Stimulated activated CD4-positive, alpha-beta T cell treated with anti-CD3 and anti-CD28 coated beads, Interleukin-12 subunit alpha, Interleukin-12 subunit beta, amount 100 ng/mL, for 24 hours (primary cell): ENCODE data around the gene KIF24.
"Not testable (repeated sequence)": the region's sequence is repeated elsewhere in the genome, so short reads cannot be mapped to it uniquely, and the experiment has no call there.

Experiments used
- DNase-seq, 2 experiments: peaks; one replicate each; pipeline ENCODE4 v3.0.0-alpha.2; 2020; ENCODE audit warnings: low read depth in 2 of 2

The KIF24 gene, protein sequence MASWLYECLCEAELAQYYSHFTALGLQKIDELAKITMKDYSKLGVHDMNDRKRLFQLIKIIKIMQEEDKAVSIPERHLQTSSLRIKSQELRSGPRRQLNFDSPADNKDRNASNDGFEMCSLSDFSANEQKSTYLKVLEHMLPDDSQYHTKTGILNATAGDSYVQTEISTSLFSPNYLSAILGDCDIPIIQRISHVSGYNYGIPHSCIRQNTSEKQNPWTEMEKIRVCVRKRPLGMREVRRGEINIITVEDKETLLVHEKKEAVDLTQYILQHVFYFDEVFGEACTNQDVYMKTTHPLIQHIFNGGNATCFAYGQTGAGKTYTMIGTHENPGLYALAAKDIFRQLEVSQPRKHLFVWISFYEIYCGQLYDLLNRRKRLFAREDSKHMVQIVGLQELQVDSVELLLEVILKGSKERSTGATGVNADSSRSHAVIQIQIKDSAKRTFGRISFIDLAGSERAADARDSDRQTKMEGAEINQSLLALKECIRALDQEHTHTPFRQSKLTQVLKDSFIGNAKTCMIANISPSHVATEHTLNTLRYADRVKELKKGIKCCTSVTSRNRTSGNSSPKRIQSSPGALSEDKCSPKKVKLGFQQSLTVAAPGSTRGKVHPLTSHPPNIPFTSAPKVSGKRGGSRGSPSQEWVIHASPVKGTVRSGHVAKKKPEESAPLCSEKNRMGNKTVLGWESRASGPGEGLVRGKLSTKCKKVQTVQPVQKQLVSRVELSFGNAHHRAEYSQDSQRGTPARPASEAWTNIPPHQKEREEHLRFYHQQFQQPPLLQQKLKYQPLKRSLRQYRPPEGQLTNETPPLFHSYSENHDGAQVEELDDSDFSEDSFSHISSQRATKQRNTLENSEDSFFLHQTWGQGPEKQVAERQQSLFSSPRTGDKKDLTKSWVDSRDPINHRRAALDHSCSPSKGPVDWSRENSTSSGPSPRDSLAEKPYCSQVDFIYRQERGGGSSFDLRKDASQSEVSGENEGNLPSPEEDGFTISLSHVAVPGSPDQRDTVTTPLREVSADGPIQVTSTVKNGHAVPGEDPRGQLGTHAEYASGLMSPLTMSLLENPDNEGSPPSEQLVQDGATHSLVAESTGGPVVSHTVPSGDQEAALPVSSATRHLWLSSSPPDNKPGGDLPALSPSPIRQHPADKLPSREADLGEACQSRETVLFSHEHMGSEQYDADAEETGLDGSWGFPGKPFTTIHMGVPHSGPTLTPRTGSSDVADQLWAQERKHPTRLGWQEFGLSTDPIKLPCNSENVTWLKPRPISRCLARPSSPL (N-terminal part only)

DNA sequence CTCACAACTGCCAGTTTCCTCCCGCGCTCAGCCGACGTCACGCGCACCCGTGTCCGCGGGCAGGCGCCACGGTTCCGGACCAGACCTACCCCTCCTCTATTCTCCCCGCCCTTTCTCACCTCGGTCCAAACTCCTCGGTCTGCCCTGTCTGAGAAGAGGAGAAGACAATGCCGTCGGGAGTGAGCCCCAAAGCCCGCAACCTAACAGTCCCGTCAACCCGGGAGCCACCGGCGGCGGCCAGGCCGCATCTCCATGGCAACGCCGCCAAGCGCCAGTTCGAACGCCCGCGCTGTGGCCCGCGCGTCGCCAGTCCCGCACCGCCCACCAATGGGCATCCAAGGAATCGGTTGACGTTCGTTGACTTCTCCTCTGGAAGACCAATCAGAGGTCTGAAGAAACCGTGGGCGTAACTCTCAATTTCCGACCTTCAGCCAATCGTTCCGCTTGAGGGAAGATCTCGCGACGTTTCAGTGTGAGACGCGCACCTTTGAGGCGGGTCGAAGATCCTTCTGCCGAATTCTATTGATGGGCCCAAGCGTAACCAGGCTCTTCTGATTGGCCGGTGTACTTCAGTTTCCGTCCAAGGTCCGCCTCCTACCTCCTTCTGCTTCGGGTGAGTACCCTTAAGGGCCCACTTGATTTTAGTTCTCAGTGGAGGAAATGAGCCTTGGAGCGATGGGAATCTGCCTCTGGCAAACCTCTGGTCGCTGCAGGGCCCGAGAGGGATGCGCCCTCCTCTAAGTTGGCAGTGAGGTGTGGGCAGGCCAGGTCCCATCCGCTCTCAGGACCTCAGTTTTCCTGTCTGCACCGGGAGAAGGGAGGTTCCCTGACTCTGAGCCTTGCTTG is at the start of gene KIF24, which contains the start of gene NUDT2:
Gene KIF24 (minus strand): TSS at position 282 of the 846 bp plus-strand sequence. CDS start 17,922 bp downstream, outside the sequence.
Gene NUDT2 (plus strand): TSS at position 583 of the 846 bp plus-strand sequence. CDS start 9,471 bp downstream, outside the sequence.
- peak; percentile 87 to 88 for DNase-seq

DNA sequence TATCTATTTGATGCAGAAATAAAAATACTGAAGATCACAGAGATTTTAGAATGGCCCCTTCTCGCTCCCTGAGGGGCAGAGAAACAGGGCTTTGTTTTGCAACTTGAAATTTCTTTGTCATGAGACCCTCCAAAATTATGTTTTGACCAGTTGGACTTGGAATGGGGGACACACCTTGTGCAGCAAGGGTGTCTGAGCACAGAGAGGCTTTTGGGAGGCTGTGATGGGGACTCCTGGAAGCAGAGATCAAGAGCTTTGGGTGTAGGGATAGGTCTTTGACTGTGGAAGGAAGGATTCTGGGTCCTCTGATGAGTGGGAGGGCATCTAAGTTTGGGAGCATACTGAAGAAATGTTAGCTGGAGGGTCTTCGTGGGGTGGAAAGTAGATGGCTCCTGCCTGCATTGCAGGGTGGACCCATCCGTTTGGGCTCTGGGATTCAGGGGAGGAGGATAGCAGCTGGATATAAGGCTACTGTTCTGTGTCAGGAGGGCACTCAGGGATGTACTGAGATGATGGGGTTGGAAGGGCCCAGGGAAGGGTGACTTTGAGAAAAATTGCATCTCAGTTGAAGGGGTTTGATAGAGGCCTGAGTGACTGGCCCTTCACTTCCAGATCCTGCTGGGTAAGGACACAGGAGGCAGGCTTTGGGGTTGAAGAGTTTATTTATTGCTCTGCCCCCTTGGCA is 49.5 kb upstream of the KIF24 start:
- DNase-seq, result no peak

DNA sequence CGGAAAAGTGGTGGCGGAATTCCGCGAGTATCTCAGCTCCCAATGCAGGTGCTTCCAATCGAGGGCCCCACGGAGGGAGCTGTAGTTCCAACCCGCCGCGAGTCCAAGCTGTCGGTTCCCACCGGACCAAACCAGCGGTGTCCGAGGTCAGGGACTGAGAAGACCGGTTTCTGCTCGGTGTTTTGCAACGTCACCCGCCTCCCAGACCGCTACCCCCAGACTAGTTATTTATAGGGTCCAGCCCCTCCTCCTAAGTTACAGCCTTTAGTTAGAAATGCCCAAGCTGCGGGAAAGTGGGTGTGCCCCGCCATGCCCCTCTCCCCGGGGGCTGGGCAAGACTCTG is 48.3 kb upstream of the KIF24 start:
- no peak for DNase-seq

DNA sequence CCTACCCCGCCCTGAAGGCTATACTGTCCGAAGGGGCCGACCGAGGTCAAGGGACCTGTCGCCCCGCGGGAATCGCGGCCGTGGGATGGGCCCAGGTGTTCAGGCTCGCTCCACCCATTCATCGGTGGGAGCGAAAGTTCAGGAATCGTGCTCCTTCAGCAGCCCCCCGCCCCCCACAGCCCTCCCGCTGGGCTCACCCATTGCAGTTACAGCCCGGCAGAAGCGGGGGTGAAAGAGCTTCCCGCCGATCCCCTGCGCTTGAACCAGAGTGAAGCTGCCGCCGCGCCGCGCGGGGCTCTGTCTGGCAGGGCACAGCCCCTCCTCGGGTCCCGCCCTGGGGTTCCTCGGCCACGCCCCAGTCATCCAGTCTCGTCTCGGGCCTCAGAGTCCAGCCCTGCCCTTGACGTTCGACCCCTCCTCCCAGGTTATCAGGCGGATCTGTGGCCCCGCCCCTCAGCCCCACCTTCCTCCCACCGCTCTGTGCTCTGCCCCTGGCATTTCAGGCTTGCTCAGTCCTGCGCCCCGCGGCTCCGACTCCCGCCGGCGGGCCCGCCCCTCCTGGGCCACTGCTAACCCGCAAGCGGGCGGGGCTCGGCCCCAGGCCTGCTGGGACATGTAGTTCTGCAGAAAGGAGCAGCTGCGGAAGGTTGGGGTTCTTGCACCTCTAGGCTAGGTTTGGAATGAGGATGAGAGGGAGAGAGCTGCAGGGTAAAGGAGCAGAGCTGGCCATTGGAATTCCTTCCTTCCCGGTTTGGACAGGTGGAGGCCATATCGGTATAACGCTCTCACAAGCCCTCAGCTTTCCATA is 47.7 kb upstream of the KIF24 start, which contains the start of gene MYORG:
Gene MYORG (minus strand): TSS at position 303 of the 808 bp plus-strand sequence. CDS start 3,955 bp downstream, outside the sequence.
- DNase-seq, result peak; percentile 91 to 98

DNA sequence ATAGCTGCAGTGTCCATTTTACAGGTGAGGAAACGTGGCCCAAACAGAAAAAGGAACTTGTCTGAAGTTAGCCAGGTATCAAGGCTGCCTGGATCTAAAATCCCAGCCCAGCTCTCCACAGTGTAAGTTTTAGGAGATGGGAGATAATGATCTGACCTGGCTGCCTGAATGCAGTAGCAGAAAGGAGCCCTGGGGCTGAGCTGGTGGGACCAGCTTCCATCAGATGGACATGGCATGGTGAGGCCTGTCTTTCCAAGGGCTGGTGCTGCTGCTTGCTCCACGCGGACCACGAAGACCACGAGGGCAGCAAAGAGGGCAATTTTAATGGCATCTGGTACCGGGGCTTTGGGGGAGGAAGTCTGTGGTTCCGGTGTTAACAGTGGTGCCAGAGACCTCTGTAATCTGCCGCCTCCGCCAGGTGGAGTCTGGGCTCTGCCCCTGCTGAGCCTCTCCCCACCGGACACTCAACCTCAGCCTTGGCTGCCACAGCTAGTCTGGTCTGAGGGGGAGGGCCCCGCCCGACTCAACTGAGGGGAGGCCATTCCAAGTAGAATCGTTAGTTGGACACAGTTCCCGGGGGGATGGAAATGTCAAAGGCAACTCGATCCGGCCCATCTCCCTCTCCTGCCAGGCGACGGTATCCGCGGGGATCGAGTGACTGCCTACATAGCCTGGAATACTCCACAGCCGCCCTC is 47.0 kb upstream of the KIF24 start:
- peak in 1 of 2 experiments; percentile 17 for DNase-seq

DNA sequence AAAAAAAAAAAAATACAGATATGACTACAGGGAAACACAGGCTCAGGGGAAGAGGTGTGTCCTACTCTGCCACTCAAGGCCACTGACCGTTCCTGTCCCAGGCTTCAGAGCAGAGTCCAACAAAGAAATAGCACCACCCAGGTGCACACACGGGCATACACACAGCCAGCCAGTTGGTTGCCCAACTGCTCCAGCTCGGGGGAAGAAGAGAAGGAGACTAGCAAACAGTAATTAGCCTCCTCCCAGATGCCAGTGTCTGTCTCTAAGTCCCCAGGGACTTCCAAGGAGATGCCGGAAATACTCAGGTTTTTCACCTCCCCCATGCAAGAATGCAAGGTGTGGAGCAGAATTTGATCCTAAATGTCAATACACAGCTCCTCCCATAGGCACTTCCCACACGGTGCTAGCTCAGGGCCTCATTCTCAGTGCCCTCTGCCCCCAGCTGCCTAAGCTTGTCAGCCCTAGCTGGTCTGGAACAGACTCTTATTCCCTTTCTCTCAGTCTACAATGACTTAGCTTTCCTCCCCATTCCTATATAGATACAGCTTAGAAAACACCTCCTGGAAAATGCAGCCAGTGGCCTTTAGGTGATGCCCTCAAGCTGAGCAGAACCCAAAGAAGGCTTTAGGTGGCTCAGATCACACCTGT is 46.0 kb upstream of the KIF24 start:
- no peak for DNase-seq

DNA sequence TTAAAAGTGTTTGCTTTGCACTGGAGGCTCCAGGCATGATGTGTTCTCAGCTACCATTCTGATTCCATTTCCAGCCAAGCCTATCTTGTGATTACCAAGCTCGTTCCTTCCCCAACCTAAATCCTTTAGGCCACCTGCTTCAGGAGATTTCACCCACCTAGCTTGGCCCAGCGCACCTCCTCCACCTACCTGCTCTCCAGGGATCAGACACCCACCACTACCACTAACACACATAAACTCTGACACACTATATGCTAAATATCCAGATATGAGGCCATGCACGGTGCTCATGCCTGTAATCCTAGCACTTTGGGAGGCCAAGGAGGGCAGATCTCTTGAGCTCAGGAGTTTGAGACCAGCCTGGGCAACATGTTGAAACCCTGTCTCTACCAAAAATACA is 45.3 kb upstream of the KIF24 start:
- no peak for DNase-seq

DNA sequence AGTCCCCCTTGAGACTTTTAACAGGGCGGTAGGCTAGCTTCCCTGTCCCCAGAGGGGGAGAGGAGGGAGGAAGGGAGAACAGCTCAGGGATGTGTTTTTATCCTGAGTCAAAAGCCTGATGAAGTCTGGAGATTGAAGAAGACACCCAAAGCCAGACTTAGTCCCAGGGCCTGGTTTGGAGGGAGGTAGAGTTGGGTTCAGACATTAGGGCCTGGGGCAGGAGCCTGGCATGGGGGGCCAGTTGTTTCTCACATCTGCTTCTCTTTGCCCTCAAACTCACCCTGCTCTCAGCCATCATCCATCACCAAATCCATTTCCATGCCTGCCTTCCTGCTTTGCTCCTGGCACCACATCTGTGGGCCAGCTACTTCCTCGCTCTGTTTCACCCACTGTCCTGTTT is 44.7 kb upstream of the KIF24 start:
- DNase-seq, result no peak

DNA sequence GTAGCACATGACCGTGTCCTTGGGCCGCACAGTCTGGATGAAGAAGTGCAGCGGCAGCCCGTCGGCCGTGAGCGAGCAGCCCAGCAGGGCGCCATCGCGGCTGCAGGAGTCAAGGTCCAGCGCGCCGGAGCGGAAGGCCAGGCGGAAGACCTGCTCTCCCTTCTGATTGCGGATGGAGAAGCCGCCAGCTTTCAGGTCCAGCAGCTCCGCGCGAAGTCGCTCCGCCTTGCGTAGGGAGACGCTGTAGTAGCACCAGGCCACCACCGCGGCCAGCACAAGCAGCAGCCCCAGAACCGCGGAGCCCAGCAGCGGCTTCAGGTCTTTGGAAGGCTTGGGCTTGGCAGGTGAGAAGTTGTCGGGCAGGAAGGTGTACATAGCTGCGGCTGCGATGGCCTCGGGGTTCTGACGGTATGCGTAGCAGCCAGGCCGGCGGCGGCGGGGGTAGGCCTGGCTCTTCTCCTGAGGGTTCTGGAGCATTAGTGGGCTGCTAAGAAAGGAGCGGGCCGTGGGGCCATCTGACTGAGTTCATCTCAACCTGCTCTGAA is 43.5 kb upstream of the KIF24 start:
- DNase-seq, result no peak

DNA sequence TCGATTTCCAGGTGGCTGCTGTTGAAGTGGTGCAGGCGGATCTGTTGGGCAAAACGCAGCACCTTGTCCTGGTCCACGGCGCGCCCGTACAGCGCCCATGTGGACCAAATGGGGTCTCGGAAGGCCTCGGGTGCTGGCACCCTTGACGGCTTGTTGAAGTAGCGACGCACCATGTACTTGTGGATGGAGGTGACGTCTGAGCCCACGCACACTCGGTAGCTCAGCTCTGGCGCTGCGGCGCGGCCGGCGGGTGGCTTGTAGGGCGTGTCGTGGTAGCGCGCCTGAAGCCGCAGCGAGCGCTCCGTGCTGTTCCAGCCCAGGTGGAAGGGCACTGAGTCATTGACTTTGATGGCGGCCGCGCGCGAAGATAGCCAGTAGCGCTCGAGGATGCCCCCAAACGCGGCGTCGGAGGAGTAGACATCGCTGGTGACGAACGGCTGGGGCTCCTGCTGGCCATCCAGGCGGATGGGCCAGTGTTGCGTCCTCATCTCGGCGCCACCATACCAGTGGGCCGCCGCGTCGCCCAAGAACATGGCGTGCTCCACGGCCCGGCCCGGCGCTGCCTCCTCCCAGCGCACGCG is 42.9 kb upstream of the KIF24 start:
- DNase-seq, result no peak

DNA sequence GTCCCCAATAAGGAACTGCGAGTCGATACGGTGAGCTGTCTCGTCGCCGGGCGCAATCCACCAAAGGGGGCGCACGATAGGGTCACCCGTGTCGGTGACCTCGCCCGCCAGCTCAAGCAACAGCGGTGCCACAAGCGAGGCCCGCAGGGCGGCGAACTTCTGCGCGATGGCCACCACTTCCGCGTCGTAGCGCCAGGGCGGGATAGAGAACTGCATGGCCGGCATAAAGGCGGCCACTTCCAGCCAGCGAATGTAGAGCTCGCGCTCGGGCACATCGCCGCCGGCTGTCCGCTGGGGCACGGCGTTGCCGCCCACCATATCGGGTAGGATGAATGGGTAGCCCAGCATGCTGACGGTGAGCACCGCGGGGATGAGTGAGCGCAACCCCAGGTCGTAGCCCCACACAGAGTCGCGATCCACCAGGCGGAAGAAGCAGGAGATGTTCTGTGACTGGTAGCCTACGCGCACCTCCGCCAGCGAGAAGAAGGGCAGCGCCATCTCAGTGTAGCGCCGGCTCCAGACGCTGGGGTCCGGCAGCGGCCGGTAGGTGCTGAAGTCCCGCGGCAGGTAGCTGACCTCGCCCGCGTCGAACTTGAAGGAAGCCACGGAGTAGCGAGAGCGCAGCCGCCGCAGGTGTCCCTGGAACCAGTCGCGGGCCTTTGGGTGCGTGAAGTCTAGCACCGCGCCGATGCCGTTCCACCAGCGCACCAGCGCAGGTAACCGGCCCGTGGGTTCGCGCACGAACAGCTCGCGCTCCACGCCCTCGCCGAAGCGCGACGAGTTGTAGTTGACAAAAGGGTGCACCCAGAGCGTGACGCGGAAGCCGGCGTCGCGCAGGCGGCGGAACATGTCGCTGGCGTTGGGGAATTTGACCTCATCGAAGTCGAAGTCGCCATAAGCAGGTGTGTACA is 42.2 kb upstream of the KIF24 start:
- no peak for DNase-seq

DNA sequence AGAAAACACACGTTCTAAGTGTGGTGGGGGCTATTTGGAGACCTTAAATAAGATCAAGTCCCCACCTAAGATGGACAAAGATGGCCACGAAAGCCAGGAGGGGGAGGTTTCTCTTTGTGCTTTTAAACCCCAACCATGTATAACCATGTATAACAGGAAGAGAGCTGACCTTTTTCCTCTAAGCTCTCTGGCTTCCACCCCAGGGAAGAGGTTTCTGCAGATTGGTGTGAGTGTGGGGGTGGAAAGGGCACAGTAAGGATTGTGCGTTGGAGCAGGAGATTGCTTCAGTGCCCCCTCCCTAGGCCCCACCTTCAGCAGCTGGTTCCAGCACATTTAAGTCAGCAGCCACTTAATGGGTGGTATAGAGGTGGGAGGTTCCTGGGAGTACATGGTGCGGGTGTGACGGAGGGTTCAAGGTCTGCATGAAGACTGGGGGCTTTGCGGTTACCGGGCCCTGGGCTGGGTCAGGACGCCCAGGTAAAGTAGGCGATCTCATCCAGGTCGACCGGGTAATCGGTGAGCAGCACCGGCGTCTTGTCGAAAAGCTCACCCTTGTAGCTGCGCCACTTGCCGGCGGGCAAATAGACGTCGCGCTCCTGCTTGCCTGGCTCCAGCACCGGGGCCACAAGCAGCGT is 41.4 kb upstream of the KIF24 start:
- DNase-seq, result no peak

DNA sequence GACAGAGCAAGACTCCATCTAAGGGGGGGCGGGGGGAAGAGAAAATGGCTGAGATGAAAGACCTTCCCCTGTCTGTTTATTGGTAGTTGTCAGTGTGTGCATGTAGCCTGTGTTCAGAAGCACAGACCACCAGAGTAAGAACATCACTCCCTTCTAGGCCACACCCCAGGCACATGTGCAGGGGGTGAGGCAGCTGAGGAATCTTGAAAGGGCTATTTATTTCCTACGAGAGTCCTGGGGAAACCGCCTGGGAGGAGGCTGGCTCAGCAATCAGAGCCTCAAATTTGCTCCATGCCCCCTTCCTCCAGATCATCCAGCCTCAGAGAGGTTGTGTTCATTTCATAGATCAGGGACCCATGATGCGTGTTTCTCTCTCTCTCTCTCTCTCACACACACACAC is 40.6 kb upstream of the KIF24 start:
- DNase-seq, result no peak

DNA sequence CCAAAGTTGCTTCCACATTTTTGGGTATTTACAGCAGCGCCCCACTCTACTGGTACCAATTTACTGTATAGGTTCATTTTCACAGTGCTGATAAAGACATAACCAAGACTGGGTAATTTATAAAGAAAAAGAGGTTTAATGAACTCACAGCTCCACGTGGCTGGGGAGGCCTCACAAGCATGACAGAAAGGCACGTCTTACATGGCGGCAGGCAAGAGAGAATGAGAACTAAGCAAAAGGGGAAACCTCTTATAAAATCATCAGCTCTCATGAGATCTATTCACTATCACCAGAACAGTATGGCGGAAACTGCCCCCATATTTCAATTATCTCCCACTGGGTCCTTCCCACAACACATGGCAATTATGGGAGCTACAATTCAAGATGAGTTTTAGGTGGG is 39.7 kb upstream of the KIF24 start:
- not testable (repeated sequence) for DNase-seq

DNA sequence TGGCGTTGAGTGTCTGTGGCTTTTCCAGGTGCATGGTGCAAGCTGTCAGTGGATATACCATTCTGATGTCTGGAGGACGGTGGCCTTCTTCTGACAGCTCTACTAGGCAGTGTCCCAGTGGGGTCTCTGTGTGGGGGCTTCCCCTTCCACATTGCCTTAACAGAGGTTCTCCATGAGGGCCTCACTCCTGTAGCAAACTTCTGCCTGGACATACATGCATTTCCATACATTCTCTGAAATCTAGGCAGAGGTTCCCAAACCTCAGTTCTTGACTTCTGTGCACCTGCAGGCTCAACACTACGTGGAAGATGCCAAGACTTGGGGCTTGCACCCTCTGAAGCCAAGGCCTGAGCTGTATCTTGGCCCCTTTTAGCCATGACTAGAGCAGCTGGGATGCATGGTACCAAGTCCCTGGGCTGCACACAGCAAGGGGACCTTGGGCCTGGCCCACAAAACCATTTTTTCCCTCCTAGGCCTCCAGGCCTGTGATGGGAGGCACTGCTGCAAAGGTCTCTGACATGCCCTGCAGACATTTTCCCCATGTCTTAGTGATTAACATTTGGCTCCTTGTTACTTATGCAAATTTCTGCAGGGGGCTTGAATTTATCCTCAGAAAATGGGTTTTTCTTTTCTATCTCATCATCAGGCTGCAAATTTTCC is 38.8 kb upstream of the KIF24 start:
- DNase-seq, result not testable (repeated sequence)
